ENCODE results near the gene MYO7A. TPM values are rescaled to one million over a fixed set of nuclear protein-coding genes. Genes with fewer than 3 reads are reported as not detected.

Gene MYO7A
- total and polyA plus RNA-seq, 2 experiments from 2014 or later: 1.8 to 5.4 TPM

DNA sequence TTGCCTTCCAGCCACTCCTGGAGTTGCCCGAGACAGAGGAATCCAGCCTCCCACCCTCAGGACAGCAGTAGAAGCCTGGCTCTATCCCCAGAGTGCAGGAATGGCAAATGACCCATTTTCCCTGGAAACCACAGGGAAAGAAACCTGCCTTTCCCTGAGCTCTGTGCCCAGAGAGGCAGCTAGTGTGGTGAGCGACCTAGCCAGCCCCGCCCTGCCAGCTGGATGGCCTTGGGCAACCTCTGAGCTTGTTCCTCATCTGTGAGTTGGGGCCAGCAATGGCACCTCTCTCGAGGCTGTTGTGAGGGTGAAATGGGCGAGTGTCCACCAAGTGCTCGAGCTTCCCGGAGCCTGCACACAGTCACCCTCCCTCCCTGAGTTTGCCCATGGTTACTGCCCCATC lies 21.7 kb upstream of the MYO7A start (continued):
- no peak for TF ChIP-seq CREB1 (CRISPR knock-in tag; IDR thresholded peaks at IDR 0.05; ENCODE audit: low read depth)
- no peak for TF ChIP-seq JUNB (IDR thresholded peaks at IDR 0.05; ENCODE audit: unreplicated experiment)
- TF ChIP-seq EZH2phosphoT487 (IDR thresholded peaks at IDR 0.05; ENCODE audit: unreplicated experiment): no peak
- TF ChIP-seq, protein P1, sequence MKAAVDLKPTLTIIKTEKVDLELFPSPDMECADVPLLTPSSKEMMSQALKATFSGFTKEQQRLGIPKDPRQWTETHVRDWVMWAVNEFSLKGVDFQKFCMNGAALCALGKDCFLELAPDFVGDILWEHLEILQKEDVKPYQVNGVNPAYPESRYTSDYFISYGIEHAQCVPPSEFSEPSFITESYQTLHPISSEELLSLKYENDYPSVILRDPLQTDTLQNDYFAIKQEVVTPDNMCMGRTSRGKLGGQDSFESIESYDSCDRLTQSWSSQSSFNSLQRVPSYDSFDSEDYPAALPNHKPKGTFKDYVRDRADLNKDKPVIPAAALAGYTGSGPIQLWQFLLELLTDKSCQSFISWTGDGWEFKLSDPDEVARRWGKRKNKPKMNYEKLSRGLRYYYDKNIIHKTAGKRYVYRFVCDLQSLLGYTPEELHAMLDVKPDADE (IDR thresholded peaks at IDR 0.05): no peak
- TF ChIP-seq STAT1 (IDR thresholded peaks at IDR 0.05; ENCODE audit: unreplicated experiment): no peak
- TF ChIP-seq, protein P2, sequence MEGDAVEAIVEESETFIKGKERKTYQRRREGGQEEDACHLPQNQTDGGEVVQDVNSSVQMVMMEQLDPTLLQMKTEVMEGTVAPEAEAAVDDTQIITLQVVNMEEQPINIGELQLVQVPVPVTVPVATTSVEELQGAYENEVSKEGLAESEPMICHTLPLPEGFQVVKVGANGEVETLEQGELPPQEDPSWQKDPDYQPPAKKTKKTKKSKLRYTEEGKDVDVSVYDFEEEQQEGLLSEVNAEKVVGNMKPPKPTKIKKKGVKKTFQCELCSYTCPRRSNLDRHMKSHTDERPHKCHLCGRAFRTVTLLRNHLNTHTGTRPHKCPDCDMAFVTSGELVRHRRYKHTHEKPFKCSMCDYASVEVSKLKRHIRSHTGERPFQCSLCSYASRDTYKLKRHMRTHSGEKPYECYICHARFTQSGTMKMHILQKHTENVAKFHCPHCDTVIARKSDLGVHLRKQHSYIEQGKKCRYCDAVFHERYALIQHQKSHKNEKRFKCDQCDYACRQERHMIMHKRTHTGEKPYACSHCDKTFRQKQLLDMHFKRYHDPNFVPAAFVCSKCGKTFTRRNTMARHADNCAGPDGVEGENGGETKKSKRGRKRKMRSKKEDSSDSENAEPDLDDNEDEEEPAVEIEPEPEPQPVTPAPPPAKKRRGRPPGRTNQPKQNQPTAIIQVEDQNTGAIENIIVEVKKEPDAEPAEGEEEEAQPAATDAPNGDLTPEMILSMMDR (conservative IDR thresholded peaks at IDR 0.05; ENCODE audit: low read depth in 2 of 2): no peak
- no peak for TF ChIP-seq POLR2AphosphoS5 (IDR thresholded peaks at IDR 0.05; ENCODE audit: low read depth)

DNA sequence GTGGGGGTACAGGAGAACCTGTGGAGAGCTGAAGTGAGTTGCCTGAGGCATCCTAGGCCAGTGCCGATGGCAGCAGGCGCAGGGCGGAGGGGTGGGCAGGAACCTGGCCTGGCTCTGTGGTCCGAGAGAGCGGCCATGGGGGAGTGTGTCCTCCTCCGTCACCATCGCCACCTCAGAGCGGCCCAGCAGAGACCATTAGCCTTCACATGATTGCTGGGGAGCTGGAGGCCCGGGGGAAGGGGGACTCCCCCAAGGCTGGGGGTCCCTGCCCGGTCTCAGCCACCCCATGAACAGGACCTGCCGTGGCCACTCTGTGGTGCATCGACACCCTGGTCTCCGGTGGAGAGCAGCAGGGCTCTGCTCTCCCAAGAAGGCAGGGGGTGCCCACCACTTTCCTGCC lies 21.3 kb upstream of the MYO7A start:
- Histone ChIP-seq H3K9me2 (ENCODE audit: insufficient read depth) (no peaks in the 10 kb centered on the region), H3F3A (replicated peaks; ENCODE audit: low read depth) (no peaks in the 10 kb centered on the region), H3K27me3 (ENCODE audit: insufficient read depth) (no peaks in the 10 kb centered on the region), H3K36me3 (ENCODE audit: insufficient read depth) (no peaks in the 10 kb centered on the region), H3K27ac (ENCODE audit: low read depth) (no peak overlapping the region), H3K79me2 (replicated peaks; ENCODE audit: insufficient read depth) (no peaks in the 10 kb centered on the region), H3K4me1 (ENCODE audit: insufficient read depth) (no peaks in the 10 kb centered on the region), H3K4me2 (no peak overlapping the region), H3K4me3 (no peak overlapping the region), H4K20me1 (replicated peaks; ENCODE audit: insufficient read depth) (no peaks in the 10 kb centered on the region), H2AFZ (no peak overlapping the region)
- H3K27me3 Mint-ChIP-seq (ENCODE audit: insufficient read depth, low read depth, poor library complexity): peaks cover 13% of the 10 kb centered on the region
- no peaks in the 10 kb centered on the region; the same call in 2 of the 3 replicates for H3K36me3 Mint-ChIP-seq (ENCODE audit: low read depth)
- DNase-seq (ENCODE audit: low spot score) (no peak), ATAC-seq (no peak)
- H3K4me3 Mint-ChIP-seq: no peak overlapping the region
- H3K9me3 Mint-ChIP-seq: no peaks in the 10 kb centered on the region
- no peak overlapping the region for H3K27ac Mint-ChIP-seq
- no peaks in the 10 kb centered on the region; the same call in 2 of the 3 replicates for H3K4me1 Mint-ChIP-seq
- TF ChIP-seq, protein P3, sequence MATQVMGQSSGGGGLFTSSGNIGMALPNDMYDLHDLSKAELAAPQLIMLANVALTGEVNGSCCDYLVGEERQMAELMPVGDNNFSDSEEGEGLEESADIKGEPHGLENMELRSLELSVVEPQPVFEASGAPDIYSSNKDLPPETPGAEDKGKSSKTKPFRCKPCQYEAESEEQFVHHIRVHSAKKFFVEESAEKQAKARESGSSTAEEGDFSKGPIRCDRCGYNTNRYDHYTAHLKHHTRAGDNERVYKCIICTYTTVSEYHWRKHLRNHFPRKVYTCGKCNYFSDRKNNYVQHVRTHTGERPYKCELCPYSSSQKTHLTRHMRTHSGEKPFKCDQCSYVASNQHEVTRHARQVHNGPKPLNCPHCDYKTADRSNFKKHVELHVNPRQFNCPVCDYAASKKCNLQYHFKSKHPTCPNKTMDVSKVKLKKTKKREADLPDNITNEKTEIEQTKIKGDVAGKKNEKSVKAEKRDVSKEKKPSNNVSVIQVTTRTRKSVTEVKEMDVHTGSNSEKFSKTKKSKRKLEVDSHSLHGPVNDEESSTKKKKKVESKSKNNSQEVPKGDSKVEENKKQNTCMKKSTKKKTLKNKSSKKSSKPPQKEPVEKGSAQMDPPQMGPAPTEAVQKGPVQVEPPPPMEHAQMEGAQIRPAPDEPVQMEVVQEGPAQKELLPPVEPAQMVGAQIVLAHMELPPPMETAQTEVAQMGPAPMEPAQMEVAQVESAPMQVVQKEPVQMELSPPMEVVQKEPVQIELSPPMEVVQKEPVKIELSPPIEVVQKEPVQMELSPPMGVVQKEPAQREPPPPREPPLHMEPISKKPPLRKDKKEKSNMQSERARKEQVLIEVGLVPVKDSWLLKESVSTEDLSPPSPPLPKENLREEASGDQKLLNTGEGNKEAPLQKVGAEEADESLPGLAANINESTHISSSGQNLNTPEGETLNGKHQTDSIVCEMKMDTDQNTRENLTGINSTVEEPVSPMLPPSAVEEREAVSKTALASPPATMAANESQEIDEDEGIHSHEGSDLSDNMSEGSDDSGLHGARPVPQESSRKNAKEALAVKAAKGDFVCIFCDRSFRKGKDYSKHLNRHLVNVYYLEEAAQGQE (IDR thresholded peaks at IDR 0.05; ENCODE audit: unreplicated experiment): no peak
- no peak for TF ChIP-seq EZH2 (IDR thresholded peaks at IDR 0.05; ENCODE audit: low read depth, unreplicated experiment)
- TF ChIP-seq POLR2AphosphoS5 (IDR thresholded peaks at IDR 0.05; ENCODE audit: low read depth): no peak
- no peak for TF ChIP-seq ZNF114 (CRISPR knock-in tag; IDR thresholded peaks at IDR 0.05)
- no peak for TF ChIP-seq STAT1 (IDR thresholded peaks at IDR 0.05; ENCODE audit: unreplicated experiment)
- TF ChIP-seq, protein P4, sequence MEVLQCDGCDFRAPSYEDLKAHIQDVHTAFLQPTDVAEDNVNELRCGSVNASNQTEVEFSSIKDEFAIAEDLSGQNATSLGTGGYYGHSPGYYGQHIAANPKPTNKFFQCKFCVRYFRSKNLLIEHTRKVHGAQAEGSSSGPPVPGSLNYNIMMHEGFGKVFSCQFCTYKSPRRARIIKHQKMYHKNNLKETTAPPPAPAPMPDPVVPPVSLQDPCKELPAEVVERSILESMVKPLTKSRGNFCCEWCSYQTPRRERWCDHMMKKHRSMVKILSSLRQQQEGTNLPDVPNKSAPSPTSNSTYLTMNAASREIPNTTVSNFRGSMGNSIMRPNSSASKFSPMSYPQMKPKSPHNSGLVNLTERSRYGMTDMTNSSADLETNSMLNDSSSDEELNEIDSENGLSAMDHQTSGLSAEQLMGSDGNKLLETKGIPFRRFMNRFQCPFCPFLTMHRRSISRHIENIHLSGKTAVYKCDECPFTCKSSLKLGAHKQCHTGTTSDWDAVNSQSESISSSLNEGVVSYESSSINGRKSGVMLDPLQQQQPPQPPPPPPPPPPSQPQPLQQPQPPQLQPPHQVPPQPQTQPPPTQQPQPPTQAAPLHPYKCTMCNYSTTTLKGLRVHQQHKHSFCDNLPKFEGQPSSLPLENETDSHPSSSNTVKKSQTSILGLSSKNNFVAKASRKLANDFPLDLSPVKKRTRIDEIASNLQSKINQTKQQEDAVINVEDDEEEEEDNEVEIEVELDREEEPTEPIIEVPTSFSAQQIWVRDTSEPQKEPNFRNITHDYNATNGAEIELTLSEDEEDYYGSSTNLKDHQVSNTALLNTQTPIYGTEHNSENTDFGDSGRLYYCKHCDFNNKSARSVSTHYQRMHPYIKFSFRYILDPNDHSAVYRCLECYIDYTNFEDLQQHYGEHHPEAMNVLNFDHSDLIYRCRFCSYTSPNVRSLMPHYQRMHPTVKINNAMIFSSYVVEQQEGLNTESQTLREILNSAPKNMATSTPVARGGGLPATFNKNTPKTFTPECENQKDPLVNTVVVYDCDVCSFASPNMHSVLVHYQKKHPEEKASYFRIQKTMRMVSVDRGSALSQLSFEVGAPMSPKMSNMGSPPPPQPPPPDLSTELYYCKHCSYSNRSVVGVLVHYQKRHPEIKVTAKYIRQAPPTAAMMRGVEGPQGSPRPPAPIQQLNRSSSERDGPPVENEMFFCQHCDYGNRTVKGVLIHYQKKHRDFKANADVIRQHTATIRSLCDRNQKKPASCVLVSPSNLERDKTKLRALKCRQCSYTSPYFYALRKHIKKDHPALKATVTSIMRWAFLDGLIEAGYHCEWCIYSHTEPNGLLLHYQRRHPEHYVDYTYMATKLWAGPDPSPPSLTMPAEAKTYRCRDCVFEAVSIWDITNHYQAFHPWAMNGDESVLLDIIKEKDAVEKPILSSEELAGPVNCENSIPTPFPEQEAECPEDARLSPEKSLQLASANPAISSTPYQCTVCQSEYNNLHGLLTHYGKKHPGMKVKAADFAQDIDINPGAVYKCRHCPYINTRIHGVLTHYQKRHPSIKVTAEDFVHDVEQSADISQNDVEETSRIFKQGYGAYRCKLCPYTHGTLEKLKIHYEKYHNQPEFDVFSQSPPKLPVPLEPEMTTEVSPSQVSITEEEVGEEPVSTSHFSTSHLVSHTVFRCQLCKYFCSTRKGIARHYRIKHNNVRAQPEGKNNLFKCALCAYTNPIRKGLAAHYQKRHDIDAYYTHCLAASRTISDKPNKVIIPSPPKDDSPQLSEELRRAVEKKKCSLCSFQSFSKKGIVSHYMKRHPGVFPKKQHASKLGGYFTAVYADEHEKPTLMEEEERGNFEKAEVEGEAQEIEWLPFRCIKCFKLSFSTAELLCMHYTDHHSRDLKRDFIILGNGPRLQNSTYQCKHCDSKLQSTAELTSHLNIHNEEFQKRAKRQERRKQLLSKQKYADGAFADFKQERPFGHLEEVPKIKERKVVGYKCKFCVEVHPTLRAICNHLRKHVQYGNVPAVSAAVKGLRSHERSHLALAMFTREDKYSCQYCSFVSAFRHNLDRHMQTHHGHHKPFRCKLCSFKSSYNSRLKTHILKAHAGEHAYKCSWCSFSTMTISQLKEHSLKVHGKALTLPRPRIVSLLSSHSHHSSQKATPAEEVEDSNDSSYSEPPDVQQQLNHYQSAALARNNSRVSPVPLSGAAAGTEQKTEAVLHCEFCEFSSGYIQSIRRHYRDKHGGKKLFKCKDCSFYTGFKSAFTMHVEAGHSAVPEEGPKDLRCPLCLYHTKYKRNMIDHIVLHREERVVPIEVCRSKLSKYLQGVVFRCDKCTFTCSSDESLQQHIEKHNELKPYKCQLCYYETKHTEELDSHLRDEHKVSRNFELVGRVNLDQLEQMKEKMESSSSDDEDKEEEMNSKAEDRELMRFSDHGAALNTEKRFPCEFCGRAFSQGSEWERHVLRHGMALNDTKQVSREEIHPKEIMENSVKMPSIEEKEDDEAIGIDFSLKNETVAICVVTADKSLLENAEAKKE (CRISPR knock-in tag; IDR thresholded peaks at IDR 0.05): no peak
- TF ChIP-seq ZNF331 (CRISPR knock-in tag; IDR thresholded peaks at IDR 0.05; ENCODE audit: low read depth): no peak
- no peak for TF ChIP-seq JUNB (IDR thresholded peaks at IDR 0.05; ENCODE audit: unreplicated experiment)
